Measurements from ENCODE around the gene MICALL1.

- TF ChIP-seq CTCF (CRISPR knock-in tag; IDR thresholded peaks at IDR 0.05) (no peak), GRHL1 (CRISPR knock-in tag; conservative IDR thresholded peaks at IDR 0.05) (no peak), STAG1 (CRISPR knock-in tag; IDR thresholded peaks at IDR 0.05) (no peak), ZNF253 (CRISPR knock-in tag; IDR thresholded peaks at IDR 0.05; ENCODE audit: borderline replicate concordance) (no peak), ZNF724P (CRISPR knock-in tag; IDR thresholded peaks at IDR 0.05; ENCODE audit: borderline replicate concordance) (no peak), ZNF34 (CRISPR knock-in tag; IDR thresholded peaks at IDR 0.05; ENCODE audit: borderline replicate concordance) (no peak)
Observed at GRCh38 chr22:37929390-37929789, 23.3 kb downstream of the MICALL1 start.
